ENCODE measurements around the gene GCAT. TPM values are rescaled to one million over a fixed set of nuclear protein-coding genes. Genes with fewer than 3 reads are reported as not detected.
A peak's percentile ranks its signal among the peaks of the same experiment; 100 is the strongest.

Gene GCAT
- total and polyA plus RNA-seq, 2 of the 13 experiments (the other 11 are each of a cell fraction or from before 2014, with no cell fraction given) = 28.0 to 50.3 TPM

- TF ChIP-seq ZNF276 (CRISPR knock-in tag; IDR thresholded peaks at IDR 0.05; ENCODE audit: low read depth) (no peak), THAP8 (CRISPR knock-in tag; IDR thresholded peaks at IDR 0.05; ENCODE audit: borderline replicate concordance) (no peak), ZNF549 (CRISPR knock-in tag; IDR thresholded peaks at IDR 0.05) (no peak), ZNF891 (CRISPR knock-in tag; IDR thresholded peaks at IDR 0.05) (0 out of 2 replicates have a peak, but pooled peaks have one; percentile 19), STAT5B (CRISPR knock-in tag; IDR thresholded peaks at IDR 0.05) (no peak), ZNF569 (CRISPR knock-in tag; IDR thresholded peaks at IDR 0.05; ENCODE audit: borderline replicate concordance) (no peak), TCF7 (IDR thresholded peaks at IDR 0.05; ENCODE audit: low read depth) (no peak), ZNF207 (IDR thresholded peaks at IDR 0.05; ENCODE audit: borderline replicate concordance) (no peak), TFAP4 (IDR thresholded peaks at IDR 0.05; ENCODE audit: borderline replicate concordance, low read depth) (no peak), ZNF652 (CRISPR knock-in tag; IDR thresholded peaks at IDR 0.05; ENCODE audit: borderline replicate concordance, low read depth) (no peak), CHCHD3 (CRISPR knock-in tag; IDR thresholded peaks at IDR 0.05) (0 out of 2 replicates have a peak, but pooled peaks have one; percentile 68), KDM2A (CRISPR knock-in tag; IDR thresholded peaks at IDR 0.05; ENCODE audit: borderline replicate concordance, low read depth) (peak; percentile 44; the same call in 1 of the 2 replicates), SRY (CRISPR knock-in tag; IDR thresholded peaks at IDR 0.05) (no peak), ETV5 (CRISPR knock-in tag; IDR thresholded peaks at IDR 0.05; ENCODE audit: borderline replicate concordance) (no peak), GATAD2A (CRISPR knock-in tag; IDR thresholded peaks at IDR 0.05) (no peak), ZNF414 (CRISPR knock-in tag; IDR thresholded peaks at IDR 0.05) (no peak), MIER2 (CRISPR knock-in tag; IDR thresholded peaks at IDR 0.05) (no peak), KLF11 (CRISPR knock-in tag; IDR thresholded peaks at IDR 0.05) (no peak), PAXIP1 (CRISPR knock-in tag; conservative IDR thresholded peaks at IDR 0.05) (0 out of 2 replicates have a peak, but pooled peaks have one; percentile 13), NCOA2 (CRISPR knock-in tag; IDR thresholded peaks at IDR 0.05) (no peak), ETS1 (CRISPR knock-in tag; IDR thresholded peaks at IDR 0.05) (no peak), DRAP1 (CRISPR knock-in tag; IDR thresholded peaks at IDR 0.05) (no peak)
These were observed 26.2 kb upstream of the GCAT start (continued) for GRCh38 chr22:37781434-37782059.
